Measurements from ENCODE around the gene LRP1B. TPM values are rescaled to one million over a fixed set of nuclear protein-coding genes. Genes with fewer than 3 reads are reported as not detected.

The LRP1B gene
- polyA plus RNA-seq, 1 of the 3 experiments (the other 2 are of a cell fraction): 0.28 TPM

DNA sequence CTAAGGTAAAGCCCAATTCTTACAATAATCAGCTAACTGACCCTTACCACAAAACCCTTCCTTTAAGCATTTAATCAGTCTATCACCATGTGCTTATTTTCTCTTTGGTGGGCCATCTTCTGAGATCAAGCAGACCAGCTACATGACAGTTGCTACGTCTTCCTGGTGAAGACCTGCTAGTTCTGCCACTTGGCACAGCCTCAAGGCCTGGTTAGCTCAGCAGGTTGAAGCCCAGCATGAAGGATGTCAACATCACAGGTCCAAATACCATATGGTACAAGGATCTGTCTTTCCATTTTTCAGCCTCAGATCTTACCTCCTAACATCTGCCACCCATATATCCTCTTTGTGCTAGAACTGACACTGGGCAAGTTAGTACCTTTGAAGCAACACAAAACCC is 636.9 kb downstream of the LRP1B start:
- 88% methylated on average over 1 of the region's 1 CpG for WGBS (ENCODE audit: low lambda C conversion rate)
- POLR2A ChIA-PET: no interaction called here

More for the DNA sequence above, 636.9 kb downstream of the LRP1B start:
- no peak for DNase-seq
- CTCF ChIA-PET: interaction anchor here (1.5 kb wide), 1 partner anchor 14 kb away, joined by 5 read pairs; no protein-coding TSS in a partner anchor
- TF ChIP-seq TEAD4 (IDR thresholded peaks at IDR 0.05; ENCODE audit: borderline replicate concordance, insufficient read depth) (no peak), MXI1 (IDR thresholded peaks at IDR 0.05; ENCODE audit: low read depth, low read length) (no peak), GATA2 (CRISPR knock-in tag; IDR thresholded peaks at IDR 0.05) (no peak), RCOR1 (IDR thresholded peaks at IDR 0.05; ENCODE audit: low read length) (no peak), TAF1 (IDR thresholded peaks at IDR 0.05; ENCODE audit: borderline replicate concordance, low read depth, low read length) (no peak), POLR2AphosphoS5 (IDR thresholded peaks at IDR 0.05; ENCODE audit: low read depth, low read length) (no peak), FOXM1 (IDR thresholded peaks at IDR 0.05; ENCODE audit: low read depth) (no peak), FOXJ3 (CRISPR knock-in tag; IDR thresholded peaks at IDR 0.05) (no peak), RXRA (IDR thresholded peaks at IDR 0.05; ENCODE audit: borderline replicate concordance, low read depth) (no peak), MEF2A (IDR thresholded peaks at IDR 0.05; ENCODE audit: borderline replicate concordance, low read depth) (no peak), FOSL2 (IDR thresholded peaks at IDR 0.05; ENCODE audit: borderline replicate concordance, low read depth) (no peak), GABPA (IDR thresholded peaks at IDR 0.05; ENCODE audit: low read depth) (no peak), CHD2 (IDR thresholded peaks at IDR 0.05; ENCODE audit: low read length, partially characterized antibody) (no peak)
- TF ChIP-seq, protein P1, sequence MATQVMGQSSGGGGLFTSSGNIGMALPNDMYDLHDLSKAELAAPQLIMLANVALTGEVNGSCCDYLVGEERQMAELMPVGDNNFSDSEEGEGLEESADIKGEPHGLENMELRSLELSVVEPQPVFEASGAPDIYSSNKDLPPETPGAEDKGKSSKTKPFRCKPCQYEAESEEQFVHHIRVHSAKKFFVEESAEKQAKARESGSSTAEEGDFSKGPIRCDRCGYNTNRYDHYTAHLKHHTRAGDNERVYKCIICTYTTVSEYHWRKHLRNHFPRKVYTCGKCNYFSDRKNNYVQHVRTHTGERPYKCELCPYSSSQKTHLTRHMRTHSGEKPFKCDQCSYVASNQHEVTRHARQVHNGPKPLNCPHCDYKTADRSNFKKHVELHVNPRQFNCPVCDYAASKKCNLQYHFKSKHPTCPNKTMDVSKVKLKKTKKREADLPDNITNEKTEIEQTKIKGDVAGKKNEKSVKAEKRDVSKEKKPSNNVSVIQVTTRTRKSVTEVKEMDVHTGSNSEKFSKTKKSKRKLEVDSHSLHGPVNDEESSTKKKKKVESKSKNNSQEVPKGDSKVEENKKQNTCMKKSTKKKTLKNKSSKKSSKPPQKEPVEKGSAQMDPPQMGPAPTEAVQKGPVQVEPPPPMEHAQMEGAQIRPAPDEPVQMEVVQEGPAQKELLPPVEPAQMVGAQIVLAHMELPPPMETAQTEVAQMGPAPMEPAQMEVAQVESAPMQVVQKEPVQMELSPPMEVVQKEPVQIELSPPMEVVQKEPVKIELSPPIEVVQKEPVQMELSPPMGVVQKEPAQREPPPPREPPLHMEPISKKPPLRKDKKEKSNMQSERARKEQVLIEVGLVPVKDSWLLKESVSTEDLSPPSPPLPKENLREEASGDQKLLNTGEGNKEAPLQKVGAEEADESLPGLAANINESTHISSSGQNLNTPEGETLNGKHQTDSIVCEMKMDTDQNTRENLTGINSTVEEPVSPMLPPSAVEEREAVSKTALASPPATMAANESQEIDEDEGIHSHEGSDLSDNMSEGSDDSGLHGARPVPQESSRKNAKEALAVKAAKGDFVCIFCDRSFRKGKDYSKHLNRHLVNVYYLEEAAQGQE (IDR thresholded peaks at IDR 0.05; ENCODE audit: low read depth, low read length): no peak
- TF ChIP-seq, protein P2, sequence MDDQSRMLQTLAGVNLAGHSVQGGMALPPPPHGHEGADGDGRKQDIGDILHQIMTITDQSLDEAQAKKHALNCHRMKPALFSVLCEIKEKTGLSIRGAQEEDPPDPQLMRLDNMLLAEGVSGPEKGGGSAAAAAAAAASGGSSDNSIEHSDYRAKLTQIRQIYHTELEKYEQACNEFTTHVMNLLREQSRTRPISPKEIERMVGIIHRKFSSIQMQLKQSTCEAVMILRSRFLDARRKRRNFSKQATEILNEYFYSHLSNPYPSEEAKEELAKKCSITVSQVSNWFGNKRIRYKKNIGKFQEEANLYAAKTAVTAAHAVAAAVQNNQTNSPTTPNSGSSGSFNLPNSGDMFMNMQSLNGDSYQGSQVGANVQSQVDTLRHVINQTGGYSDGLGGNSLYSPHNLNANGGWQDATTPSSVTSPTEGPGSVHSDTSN (IDR thresholded peaks at IDR 0.05): no peak
- TF ChIP-seq, protein P3, sequence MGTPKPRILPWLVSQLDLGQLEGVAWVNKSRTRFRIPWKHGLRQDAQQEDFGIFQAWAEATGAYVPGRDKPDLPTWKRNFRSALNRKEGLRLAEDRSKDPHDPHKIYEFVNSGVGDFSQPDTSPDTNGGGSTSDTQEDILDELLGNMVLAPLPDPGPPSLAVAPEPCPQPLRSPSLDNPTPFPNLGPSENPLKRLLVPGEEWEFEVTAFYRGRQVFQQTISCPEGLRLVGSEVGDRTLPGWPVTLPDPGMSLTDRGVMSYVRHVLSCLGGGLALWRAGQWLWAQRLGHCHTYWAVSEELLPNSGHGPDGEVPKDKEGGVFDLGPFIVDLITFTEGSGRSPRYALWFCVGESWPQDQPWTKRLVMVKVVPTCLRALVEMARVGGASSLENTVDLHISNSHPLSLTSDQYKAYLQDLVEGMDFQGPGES (IDR thresholded peaks at IDR 0.05; ENCODE audit: low read depth, low read length): no peak
- TF ChIP-seq, protein P4, sequence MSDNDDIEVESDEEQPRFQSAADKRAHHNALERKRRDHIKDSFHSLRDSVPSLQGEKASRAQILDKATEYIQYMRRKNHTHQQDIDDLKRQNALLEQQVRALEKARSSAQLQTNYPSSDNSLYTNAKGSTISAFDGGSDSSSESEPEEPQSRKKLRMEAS (IDR thresholded peaks at IDR 0.05; ENCODE audit: low read depth): no peak
- Histone ChIP-seq H3K4me3 (ENCODE audit: low read depth in 2 of 2, low read length in 1 of 2) (no peak overlapping the region), H2AFZ (ENCODE audit: low read depth) (no peak overlapping the region), H3K27me3 (ENCODE audit: insufficient read depth) (no peaks in the 10 kb centered on the region), H3K4me2 (no peak overlapping the region), H4K20me1 (ENCODE audit: insufficient read depth) (no peaks in the 10 kb centered on the region), H3K27ac (ENCODE audit: low read depth in 2 of 2, low read length in 1 of 2) (no peak overlapping the region; a peak in 1 of 4 replicates), H3K9me2 (no peaks in the 10 kb centered on the region), H3K36me3 (replicated peaks in 1 of 2; ENCODE audit: control insufficient read depth in 1 of 2, insufficient read depth in 2 of 2, low read length in 1 of 2) (no peaks in the 10 kb centered on the region), H3K4me1 (ENCODE audit: control insufficient read depth in 1 of 2, insufficient read depth in 2 of 2, low read depth in 1 of 2, low read length in 1 of 2) (peaks cover 4 to 34% of the 10 kb centered on the region in 2 experiments; a peak in 3 of 4 replicates), H3K9me3 (no peaks in the 10 kb centered on the region), H3K79me2 (ENCODE audit: insufficient read depth) (no peaks in the 10 kb centered on the region), H3K9ac (no peak overlapping the region), H3F3A (replicated peaks; ENCODE audit: insufficient read depth) (peaks cover 10% of the 10 kb centered on the region)
